Measurements from ENCODE around the gene DSCAM. TPM values are rescaled to one million over a fixed set of nuclear protein-coding genes. Genes with fewer than 3 reads are reported as not detected.

Gene DSCAM
- total and polyA plus RNA-seq, 2 experiments from 2014 or later, result 0.07 TPM; not detected in 1

DNA sequence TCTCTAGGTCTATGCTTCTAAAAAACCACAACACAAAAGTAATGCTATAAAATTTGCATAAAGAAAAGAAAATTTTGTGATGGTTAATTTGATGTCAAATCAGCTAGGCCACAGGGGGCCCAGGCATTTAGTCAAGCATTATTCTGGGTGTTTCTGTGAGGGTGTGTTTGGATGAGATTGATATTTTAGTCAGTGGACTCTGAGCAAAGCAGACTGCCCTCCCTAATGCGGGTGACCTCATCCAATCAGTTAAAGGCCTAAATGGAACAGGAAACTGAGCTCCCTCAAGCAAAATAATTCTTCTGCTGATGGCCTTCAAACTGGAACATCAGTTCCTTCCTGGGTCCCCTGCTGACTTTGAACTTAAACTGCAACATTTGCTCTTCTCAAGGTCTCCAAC lies 358.0 kb downstream of the DSCAM start:
- TF ChIP-seq ZNF331 (CRISPR knock-in tag; IDR thresholded peaks at IDR 0.05; ENCODE audit: low read depth) (no peak), NANOG (IDR thresholded peaks at IDR 0.05; ENCODE audit: borderline replicate concordance) (no peak), POLR2AphosphoS5 (IDR thresholded peaks at IDR 0.05; ENCODE audit: low read depth) (no peak), EZH2 (IDR thresholded peaks at IDR 0.05; ENCODE audit: low read depth, unreplicated experiment) (no peak), CREB1 (CRISPR knock-in tag; IDR thresholded peaks at IDR 0.05; ENCODE audit: low read depth) (no peak), ZNF114 (CRISPR knock-in tag; IDR thresholded peaks at IDR 0.05) (no peak), STAT1 (IDR thresholded peaks at IDR 0.05; ENCODE audit: unreplicated experiment) (no peak), JUNB (IDR thresholded peaks at IDR 0.05; ENCODE audit: unreplicated experiment) (no peak), EZH2phosphoT487 (IDR thresholded peaks at IDR 0.05; ENCODE audit: unreplicated experiment) (no peak)
- TF ChIP-seq, protein P1, sequence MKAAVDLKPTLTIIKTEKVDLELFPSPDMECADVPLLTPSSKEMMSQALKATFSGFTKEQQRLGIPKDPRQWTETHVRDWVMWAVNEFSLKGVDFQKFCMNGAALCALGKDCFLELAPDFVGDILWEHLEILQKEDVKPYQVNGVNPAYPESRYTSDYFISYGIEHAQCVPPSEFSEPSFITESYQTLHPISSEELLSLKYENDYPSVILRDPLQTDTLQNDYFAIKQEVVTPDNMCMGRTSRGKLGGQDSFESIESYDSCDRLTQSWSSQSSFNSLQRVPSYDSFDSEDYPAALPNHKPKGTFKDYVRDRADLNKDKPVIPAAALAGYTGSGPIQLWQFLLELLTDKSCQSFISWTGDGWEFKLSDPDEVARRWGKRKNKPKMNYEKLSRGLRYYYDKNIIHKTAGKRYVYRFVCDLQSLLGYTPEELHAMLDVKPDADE (IDR thresholded peaks at IDR 0.05), result no peak
- TF ChIP-seq, protein P2, sequence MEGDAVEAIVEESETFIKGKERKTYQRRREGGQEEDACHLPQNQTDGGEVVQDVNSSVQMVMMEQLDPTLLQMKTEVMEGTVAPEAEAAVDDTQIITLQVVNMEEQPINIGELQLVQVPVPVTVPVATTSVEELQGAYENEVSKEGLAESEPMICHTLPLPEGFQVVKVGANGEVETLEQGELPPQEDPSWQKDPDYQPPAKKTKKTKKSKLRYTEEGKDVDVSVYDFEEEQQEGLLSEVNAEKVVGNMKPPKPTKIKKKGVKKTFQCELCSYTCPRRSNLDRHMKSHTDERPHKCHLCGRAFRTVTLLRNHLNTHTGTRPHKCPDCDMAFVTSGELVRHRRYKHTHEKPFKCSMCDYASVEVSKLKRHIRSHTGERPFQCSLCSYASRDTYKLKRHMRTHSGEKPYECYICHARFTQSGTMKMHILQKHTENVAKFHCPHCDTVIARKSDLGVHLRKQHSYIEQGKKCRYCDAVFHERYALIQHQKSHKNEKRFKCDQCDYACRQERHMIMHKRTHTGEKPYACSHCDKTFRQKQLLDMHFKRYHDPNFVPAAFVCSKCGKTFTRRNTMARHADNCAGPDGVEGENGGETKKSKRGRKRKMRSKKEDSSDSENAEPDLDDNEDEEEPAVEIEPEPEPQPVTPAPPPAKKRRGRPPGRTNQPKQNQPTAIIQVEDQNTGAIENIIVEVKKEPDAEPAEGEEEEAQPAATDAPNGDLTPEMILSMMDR (conservative IDR thresholded peaks at IDR 0.05; ENCODE audit: low read depth in 2 of 2), result no peak
- TF ChIP-seq, protein P3, sequence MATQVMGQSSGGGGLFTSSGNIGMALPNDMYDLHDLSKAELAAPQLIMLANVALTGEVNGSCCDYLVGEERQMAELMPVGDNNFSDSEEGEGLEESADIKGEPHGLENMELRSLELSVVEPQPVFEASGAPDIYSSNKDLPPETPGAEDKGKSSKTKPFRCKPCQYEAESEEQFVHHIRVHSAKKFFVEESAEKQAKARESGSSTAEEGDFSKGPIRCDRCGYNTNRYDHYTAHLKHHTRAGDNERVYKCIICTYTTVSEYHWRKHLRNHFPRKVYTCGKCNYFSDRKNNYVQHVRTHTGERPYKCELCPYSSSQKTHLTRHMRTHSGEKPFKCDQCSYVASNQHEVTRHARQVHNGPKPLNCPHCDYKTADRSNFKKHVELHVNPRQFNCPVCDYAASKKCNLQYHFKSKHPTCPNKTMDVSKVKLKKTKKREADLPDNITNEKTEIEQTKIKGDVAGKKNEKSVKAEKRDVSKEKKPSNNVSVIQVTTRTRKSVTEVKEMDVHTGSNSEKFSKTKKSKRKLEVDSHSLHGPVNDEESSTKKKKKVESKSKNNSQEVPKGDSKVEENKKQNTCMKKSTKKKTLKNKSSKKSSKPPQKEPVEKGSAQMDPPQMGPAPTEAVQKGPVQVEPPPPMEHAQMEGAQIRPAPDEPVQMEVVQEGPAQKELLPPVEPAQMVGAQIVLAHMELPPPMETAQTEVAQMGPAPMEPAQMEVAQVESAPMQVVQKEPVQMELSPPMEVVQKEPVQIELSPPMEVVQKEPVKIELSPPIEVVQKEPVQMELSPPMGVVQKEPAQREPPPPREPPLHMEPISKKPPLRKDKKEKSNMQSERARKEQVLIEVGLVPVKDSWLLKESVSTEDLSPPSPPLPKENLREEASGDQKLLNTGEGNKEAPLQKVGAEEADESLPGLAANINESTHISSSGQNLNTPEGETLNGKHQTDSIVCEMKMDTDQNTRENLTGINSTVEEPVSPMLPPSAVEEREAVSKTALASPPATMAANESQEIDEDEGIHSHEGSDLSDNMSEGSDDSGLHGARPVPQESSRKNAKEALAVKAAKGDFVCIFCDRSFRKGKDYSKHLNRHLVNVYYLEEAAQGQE (IDR thresholded peaks at IDR 0.05; ENCODE audit: unreplicated experiment), result no peak
- TF ChIP-seq, protein P4, sequence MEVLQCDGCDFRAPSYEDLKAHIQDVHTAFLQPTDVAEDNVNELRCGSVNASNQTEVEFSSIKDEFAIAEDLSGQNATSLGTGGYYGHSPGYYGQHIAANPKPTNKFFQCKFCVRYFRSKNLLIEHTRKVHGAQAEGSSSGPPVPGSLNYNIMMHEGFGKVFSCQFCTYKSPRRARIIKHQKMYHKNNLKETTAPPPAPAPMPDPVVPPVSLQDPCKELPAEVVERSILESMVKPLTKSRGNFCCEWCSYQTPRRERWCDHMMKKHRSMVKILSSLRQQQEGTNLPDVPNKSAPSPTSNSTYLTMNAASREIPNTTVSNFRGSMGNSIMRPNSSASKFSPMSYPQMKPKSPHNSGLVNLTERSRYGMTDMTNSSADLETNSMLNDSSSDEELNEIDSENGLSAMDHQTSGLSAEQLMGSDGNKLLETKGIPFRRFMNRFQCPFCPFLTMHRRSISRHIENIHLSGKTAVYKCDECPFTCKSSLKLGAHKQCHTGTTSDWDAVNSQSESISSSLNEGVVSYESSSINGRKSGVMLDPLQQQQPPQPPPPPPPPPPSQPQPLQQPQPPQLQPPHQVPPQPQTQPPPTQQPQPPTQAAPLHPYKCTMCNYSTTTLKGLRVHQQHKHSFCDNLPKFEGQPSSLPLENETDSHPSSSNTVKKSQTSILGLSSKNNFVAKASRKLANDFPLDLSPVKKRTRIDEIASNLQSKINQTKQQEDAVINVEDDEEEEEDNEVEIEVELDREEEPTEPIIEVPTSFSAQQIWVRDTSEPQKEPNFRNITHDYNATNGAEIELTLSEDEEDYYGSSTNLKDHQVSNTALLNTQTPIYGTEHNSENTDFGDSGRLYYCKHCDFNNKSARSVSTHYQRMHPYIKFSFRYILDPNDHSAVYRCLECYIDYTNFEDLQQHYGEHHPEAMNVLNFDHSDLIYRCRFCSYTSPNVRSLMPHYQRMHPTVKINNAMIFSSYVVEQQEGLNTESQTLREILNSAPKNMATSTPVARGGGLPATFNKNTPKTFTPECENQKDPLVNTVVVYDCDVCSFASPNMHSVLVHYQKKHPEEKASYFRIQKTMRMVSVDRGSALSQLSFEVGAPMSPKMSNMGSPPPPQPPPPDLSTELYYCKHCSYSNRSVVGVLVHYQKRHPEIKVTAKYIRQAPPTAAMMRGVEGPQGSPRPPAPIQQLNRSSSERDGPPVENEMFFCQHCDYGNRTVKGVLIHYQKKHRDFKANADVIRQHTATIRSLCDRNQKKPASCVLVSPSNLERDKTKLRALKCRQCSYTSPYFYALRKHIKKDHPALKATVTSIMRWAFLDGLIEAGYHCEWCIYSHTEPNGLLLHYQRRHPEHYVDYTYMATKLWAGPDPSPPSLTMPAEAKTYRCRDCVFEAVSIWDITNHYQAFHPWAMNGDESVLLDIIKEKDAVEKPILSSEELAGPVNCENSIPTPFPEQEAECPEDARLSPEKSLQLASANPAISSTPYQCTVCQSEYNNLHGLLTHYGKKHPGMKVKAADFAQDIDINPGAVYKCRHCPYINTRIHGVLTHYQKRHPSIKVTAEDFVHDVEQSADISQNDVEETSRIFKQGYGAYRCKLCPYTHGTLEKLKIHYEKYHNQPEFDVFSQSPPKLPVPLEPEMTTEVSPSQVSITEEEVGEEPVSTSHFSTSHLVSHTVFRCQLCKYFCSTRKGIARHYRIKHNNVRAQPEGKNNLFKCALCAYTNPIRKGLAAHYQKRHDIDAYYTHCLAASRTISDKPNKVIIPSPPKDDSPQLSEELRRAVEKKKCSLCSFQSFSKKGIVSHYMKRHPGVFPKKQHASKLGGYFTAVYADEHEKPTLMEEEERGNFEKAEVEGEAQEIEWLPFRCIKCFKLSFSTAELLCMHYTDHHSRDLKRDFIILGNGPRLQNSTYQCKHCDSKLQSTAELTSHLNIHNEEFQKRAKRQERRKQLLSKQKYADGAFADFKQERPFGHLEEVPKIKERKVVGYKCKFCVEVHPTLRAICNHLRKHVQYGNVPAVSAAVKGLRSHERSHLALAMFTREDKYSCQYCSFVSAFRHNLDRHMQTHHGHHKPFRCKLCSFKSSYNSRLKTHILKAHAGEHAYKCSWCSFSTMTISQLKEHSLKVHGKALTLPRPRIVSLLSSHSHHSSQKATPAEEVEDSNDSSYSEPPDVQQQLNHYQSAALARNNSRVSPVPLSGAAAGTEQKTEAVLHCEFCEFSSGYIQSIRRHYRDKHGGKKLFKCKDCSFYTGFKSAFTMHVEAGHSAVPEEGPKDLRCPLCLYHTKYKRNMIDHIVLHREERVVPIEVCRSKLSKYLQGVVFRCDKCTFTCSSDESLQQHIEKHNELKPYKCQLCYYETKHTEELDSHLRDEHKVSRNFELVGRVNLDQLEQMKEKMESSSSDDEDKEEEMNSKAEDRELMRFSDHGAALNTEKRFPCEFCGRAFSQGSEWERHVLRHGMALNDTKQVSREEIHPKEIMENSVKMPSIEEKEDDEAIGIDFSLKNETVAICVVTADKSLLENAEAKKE (CRISPR knock-in tag; IDR thresholded peaks at IDR 0.05), result no peak
- Histone ChIP-seq H3K4me1 (ENCODE audit: insufficient read depth) (no peaks in the 10 kb centered on the region), H2AFZ (no peak overlapping the region), H3K9me2 (ENCODE audit: insufficient read depth) (no peaks in the 10 kb centered on the region), H3K4me3 (no peak overlapping the region), H3K36me3 (ENCODE audit: insufficient read depth) (no peaks in the 10 kb centered on the region; the same call in 1 of the 2 replicates), H4K20me1 (replicated peaks; ENCODE audit: insufficient read depth) (no peaks in the 10 kb centered on the region), H3F3A (replicated peaks; ENCODE audit: low read depth) (no peaks in the 10 kb centered on the region), H3K27me3 (ENCODE audit: insufficient read depth) (no peaks in the 10 kb centered on the region), H3K4me2 (no peak overlapping the region), H3K79me2 (replicated peaks; ENCODE audit: insufficient read depth) (no peaks in the 10 kb centered on the region), H3K27ac (ENCODE audit: low read depth) (no peak overlapping the region)
- H3K4me1 Mint-ChIP-seq, result no peaks in the 10 kb centered on the region
- no peak overlapping the region for H3K4me3 Mint-ChIP-seq
- no peak for DNase-seq (ENCODE audit: low spot score)
- peaks cover 19% of the 10 kb centered on the region for H3K36me3 Mint-ChIP-seq (ENCODE audit: low read depth)
- peaks cover 6% of the 10 kb centered on the region for H3K27me3 Mint-ChIP-seq (ENCODE audit: insufficient read depth, low read depth, poor library complexity)
- no peak overlapping the region for H3K27ac Mint-ChIP-seq
- no peak for ATAC-seq
- peaks cover 85% of the 10 kb centered on the region for H3K9me3 Mint-ChIP-seq

Measured in GM23338 (cell line).